Lower lobe of right lung (tissue), 2 donors: ENCODE measurements around the gene TGFB1. TPM values are rescaled to one million over a fixed set of nuclear protein-coding genes. Genes with fewer than 3 reads are reported as not detected.

Source experiments
- ATAC-seq, 2 donors: fragments of 200-7000 bp; cut with Tn5 transposase; one replicate each; pipeline ENCODE4 v1.9.1; 2020 to 2022; ENCODE audit warnings: mild to moderate bottlenecking in 2 of 2, moderate library complexity in 2 of 2
- DNase-seq: peaks from one replicate; pipeline ENCODE4 v3.0.0-alpha.2; 2020
- H3K27ac ChIP-seq: fragments of 200-600 bp; one replicate; pipeline ENCODE4 v1.8.0; 2022
- H3K27me3 ChIP-seq: fragments of 200-600 bp; one replicate; pipeline ENCODE4 v1.8.0; 2022; ENCODE audit warnings: low read depth
- H3K36me3 ChIP-seq: fragments of 200-600 bp; one replicate; pipeline ENCODE4 v1.8.0; 2022; ENCODE audit warnings: mild to moderate bottlenecking
- H3K4me1 ChIP-seq: fragments of 200-600 bp; one replicate; pipeline ENCODE4 v1.8.0; 2022
- H3K4me3 ChIP-seq: fragments of 200-600 bp; one replicate; pipeline ENCODE4 v1.8.0; 2022; ENCODE audit warnings: mild to moderate bottlenecking
- H3K9me3 ChIP-seq: fragments of 200-600 bp; one replicate; pipeline ENCODE4 v1.8.0; 2022
- intact Hi-C: fragments of 100-400 bp; cut with DNase I; formaldehyde crosslinking; loops from one replicate; pipeline ENCODE4 v1.11.0; 2022
- total RNA-seq: library from RNA; stranded (reverse); fragmentation: NEBNext Ultra II Directional; extraction: Animal tissue kit (Norgen Biotek cat#: 25700); gene quantifications from one replicate; pipeline ENCODE4 v1.2.1, GENCODE V29; 2021
- TF ChIP-seq, protein P1 (sequence below): fragments of 200-600 bp; IDR thresholded peaks from one replicate; pipeline ENCODE4 v1.8.0; 2022; ENCODE audit warnings: antibody characterized with exemption, mild to moderate bottlenecking
- donor health status: DM: no; HTN: yes; CAD: no; lungs with severe emphysema.

TGFB1 gene
- total RNA-seq, 1 donor from 2014 or later: 114 TPM

DNA sequence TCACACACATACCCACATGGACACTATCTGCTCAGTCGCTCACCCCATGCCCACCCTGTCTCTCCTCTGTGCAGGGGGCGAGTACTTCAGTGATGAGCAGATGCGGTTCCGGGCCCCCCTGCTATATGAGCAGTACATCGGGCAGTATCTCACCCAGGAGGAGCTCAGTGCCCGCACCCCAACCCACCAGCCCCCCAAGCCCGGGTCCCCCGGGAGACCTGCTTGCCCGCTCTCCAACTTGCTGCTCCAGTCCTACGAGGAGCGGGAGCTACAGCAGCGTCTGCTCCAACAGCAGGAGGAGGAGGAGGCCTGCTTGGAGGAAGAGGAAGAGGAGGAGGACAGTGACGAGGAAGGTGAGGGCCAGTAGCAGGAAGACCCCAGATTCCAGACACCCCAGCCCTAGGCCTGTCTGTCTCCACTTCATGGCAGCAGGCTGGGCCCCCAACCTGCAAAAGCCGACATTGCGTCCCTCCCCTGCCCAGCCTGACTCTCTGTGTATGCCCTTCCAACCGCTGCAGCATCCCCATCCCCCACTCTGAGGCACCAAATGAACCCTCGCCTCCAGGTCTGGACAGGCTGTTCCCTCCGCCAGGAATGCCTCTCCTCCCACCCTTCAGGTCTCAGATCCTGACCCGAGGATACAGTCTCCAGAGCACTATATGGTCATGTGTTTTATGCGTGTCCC, 34.1 kb downstream of the TGFB1 start:
- H3K27ac ChIP-seq: no peak overlapping the region
- intact Hi-C loops: no loop called here
- H3K4me1 ChIP-seq: peaks cover 35% of the 10 kb centered on the region
- no peaks in the 10 kb centered on the region for H3K9me3 ChIP-seq
- no peaks in the 10 kb centered on the region for H3K27me3 ChIP-seq
- peak; percentile 39 for DNase-seq
- peaks cover 80% of the 10 kb centered on the region for H3K36me3 ChIP-seq
- no peak for ATAC-seq
- H3K4me3 ChIP-seq: no peak overlapping the region
- TF ChIP-seq, protein P1, sequence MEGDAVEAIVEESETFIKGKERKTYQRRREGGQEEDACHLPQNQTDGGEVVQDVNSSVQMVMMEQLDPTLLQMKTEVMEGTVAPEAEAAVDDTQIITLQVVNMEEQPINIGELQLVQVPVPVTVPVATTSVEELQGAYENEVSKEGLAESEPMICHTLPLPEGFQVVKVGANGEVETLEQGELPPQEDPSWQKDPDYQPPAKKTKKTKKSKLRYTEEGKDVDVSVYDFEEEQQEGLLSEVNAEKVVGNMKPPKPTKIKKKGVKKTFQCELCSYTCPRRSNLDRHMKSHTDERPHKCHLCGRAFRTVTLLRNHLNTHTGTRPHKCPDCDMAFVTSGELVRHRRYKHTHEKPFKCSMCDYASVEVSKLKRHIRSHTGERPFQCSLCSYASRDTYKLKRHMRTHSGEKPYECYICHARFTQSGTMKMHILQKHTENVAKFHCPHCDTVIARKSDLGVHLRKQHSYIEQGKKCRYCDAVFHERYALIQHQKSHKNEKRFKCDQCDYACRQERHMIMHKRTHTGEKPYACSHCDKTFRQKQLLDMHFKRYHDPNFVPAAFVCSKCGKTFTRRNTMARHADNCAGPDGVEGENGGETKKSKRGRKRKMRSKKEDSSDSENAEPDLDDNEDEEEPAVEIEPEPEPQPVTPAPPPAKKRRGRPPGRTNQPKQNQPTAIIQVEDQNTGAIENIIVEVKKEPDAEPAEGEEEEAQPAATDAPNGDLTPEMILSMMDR: no peak

DNA sequence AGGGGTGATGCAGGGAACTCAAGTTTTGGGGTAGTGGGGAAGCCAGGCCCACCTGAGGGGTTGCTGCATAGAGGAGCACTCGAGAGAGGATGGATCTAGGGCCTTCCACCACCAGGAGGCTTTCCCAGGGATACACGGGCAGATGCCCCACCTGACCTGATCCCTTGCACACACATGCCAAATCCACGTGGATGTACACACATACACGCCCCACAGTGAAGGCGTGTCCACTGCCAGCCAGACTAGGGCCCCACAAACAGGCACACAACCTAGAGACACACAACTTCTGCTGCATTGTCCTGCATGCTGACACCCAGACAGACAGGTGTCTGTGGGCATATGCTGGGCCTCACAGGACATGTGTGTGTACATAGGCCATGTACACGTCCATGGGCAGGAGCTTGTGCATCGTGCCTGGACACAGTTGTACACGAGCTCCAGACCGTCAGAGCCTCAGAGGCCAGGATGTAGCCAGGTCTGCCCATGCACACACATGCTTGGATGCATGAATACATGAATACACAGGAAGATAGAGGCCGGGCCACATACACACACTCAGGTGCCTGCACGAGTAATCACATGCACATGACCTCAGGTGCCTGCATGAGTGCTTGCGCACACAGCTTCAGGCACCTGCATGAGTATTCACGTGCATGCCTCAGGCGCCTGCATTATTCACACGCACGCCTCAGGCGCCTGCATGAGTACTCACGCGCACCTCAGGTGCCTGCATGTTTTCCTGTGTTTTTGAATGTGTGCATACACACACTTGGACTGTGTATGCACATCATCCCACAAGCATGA, 34.8 kb downstream of the TGFB1 start:
- ATAC-seq (no peak), DNase-seq (peak; percentile 25)
- Histone ChIP-seq H3K9me3 (no peaks in the 10 kb centered on the region), H3K4me3 (no peak overlapping the region), H3K4me1 (peaks cover 28% of the 10 kb centered on the region), H3K27ac (no peak overlapping the region), H3K27me3 (no peaks in the 10 kb centered on the region), H3K36me3 (peaks cover 88% of the 10 kb centered on the region)
- intact Hi-C loops: no loop called here
- TF ChIP-seq, protein P1: no peak

DNA sequence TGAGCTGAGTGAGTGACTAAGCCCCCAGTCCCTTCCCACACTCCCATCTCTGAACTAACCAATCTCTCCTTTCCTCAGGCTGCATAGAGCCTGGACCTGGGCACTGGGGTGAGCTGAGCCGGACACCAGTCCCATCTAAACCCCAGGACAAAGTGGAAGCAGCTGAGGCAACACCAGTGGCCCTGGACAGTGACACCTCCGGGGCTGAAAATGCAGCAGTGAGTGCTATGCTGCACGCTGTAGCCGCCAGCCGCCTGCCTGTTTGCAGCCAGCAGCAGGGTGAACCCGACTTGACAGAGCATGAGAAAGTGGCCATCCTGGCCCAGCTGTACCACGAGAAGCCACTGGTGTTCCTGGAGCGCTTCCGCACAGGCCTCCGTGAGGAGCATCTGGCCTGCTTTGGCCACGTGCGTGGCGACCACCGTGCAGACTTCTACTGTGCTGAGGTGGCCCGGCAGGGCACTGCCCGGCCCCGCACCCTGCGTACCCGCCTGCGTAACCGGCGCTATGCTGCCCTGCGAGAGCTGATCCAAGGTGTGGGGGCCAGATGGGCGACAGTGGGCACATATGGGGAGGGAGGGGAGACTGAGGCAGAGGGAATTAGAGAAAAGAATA, 37.3 kb downstream of the TGFB1 start:
- no peak overlapping the region for H3K4me3 ChIP-seq
- H3K9me3 ChIP-seq: no peaks in the 10 kb centered on the region
- H3K36me3 ChIP-seq: peaks cover 94% of the 10 kb centered on the region
- ATAC-seq (no peak), DNase-seq (peak; percentile 33)
- H3K27me3 ChIP-seq: no peaks in the 10 kb centered on the region
- no peak overlapping the region for H3K27ac ChIP-seq
- TF ChIP-seq, protein P1: no peak
- intact Hi-C loops: no loop called here
- peaks cover 11% of the 10 kb centered on the region for H3K4me1 ChIP-seq

DNA sequence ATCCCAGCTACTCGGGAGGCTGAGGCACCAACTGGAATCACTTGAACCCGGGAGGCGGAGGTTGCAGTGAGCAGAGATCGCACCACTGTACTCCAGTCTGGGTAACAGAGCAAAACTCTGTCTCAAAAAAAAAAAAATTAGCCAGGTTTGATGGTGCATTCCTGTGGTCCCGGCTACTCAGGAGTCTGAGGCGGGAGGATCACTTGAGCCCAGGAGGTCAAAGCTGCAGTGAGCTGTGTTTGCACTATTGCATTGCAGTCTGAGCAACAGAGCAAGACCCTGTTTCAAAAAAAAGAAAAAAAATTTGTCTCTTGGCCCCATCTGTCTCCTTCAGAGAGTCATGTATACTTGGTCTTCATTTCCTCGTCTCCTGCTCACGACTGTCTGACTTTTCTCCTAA, 42.1 kb downstream of the TGFB1 start:
- H3K27me3 ChIP-seq: no peaks in the 10 kb centered on the region
- TF ChIP-seq, protein P1: no peak
- H3K27ac ChIP-seq: no peak overlapping the region
- no peak for ATAC-seq
- DNase-seq: peak; percentile 24
- H3K9me3 ChIP-seq: no peaks in the 10 kb centered on the region
- intact Hi-C loops: no loop called here
- H3K4me3 ChIP-seq: no peak overlapping the region
- H3K4me1 ChIP-seq: peaks cover 44% of the 10 kb centered on the region
- peaks cover 60% of the 10 kb centered on the region for H3K36me3 ChIP-seq

DNA sequence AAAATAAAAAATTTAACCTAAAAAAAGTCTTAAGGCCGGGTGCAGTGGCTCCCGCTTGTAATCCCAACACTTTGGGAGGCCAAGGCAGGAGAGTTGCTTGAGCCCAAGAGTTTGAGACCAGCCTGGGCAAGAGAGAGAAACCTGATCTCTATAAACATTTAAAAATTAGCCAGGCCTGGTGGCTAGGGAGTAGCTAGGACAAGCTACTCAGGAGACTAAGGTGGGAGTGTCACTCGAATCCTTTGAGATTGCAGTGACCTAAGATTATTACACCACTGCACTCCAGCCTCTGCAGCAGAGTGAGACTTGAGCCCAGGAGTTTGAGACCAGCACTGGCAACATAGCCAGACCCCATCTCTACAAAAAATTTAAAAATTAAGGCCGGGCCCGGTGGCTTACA, 42.6 kb downstream of the TGFB1 start:
- TF ChIP-seq, protein P1: no peak
- no peak for ATAC-seq
- Histone ChIP-seq H3K9me3 (no peaks in the 10 kb centered on the region), H3K27me3 (no peaks in the 10 kb centered on the region), H3K36me3 (peaks cover 60% of the 10 kb centered on the region), H3K27ac (peak overlapping the region; percentile 94), H3K4me1 (peaks cover 48% of the 10 kb centered on the region), H3K4me3 (peak overlapping the region; percentile 76)
- intact Hi-C loops: no loop called here
- DNase-seq: no peak
